ENCODE results near the gene NOP16. TPM values are rescaled to one million over a fixed set of nuclear protein-coding genes. Genes with fewer than 3 reads are reported as not detected.

The NOP16 gene
- total and polyA plus RNA-seq, 2 of the 13 experiments (the other 11 are each of a cell fraction or from before 2014, with no cell fraction given): 43.3 to 48.4 TPM

- TF ChIP-seq, protein P1, sequence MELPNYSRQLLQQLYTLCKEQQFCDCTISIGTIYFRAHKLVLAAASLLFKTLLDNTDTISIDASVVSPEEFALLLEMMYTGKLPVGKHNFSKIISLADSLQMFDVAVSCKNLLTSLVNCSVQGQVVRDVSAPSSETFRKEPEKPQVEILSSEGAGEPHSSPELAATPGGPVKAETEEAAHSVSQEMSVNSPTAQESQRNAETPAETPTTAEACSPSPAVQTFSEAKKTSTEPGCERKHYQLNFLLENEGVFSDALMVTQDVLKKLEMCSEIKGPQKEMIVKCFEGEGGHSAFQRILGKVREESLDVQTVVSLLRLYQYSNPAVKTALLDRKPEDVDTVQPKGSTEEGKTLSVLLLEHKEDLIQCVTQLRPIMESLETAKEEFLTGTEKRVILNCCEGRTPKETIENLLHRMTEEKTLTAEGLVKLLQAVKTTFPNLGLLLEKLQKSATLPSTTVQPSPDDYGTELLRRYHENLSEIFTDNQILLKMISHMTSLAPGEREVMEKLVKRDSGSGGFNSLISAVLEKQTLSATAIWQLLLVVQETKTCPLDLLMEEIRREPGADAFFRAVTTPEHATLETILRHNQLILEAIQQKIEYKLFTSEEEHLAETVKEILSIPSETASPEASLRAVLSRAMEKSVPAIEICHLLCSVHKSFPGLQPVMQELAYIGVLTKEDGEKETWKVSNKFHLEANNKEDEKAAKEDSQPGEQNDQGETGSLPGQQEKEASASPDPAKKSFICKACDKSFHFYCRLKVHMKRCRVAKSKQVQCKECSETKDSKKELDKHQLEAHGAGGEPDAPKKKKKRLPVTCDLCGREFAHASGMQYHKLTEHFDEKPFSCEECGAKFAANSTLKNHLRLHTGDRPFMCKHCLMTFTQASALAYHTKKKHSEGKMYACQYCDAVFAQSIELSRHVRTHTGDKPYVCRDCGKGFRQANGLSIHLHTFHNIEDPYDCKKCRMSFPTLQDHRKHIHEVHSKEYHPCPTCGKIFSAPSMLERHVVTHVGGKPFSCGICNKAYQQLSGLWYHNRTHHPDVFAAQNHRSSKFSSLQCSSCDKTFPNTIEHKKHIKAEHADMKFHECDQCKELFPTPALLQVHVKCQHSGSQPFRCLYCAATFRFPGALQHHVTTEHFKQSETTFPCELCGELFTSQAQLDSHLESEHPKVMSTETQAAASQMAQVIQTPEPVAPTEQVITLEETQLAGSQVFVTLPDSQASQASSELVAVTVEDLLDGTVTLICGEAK (IDR thresholded peaks at IDR 0.05): no peak
- TF ChIP-seq, protein P1 (CRISPR knock-in tag; IDR thresholded peaks at IDR 0.05): no peak
- no peak for TF ChIP-seq ZNF446 (CRISPR knock-in tag; IDR thresholded peaks at IDR 0.05)
- no peak for TF ChIP-seq SYNCRIP (IDR thresholded peaks at IDR 0.05; ENCODE audit: insufficient read depth, low read depth, low read length)
- no peak for TF ChIP-seq DBP (CRISPR knock-in tag; IDR thresholded peaks at IDR 0.05; ENCODE audit: not compliant biosample characterization)
- TF ChIP-seq ZNF343 (CRISPR knock-in tag; IDR thresholded peaks at IDR 0.05): no peak
- no peak for TF ChIP-seq GATAD1 (CRISPR knock-in tag; IDR thresholded peaks at IDR 0.05)
- peak; percentile 99 for TF ChIP-seq CREB1 (IDR thresholded peaks at IDR 0.05)
- peak; percentile 69 for TF ChIP-seq CREB1 (CRISPR knock-in tag; IDR thresholded peaks at IDR 0.05)
- no peak for TF ChIP-seq PREB (CRISPR knock-in tag; IDR thresholded peaks at IDR 0.05)
- TF ChIP-seq HMGA1 (CRISPR knock-in tag; conservative IDR thresholded peaks at IDR 0.05): no peak
- TF ChIP-seq, protein P2, sequence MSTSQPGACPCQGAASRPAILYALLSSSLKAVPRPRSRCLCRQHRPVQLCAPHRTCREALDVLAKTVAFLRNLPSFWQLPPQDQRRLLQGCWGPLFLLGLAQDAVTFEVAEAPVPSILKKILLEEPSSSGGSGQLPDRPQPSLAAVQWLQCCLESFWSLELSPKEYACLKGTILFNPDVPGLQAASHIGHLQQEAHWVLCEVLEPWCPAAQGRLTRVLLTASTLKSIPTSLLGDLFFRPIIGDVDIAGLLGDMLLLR (CRISPR knock-in tag; IDR thresholded peaks at IDR 0.05): no peak
- TF ChIP-seq NFE2L2 (IDR thresholded peaks at IDR 0.05; ENCODE audit: low read length): no peak
- no peak for TF ChIP-seq KLF11 (CRISPR knock-in tag; IDR thresholded peaks at IDR 0.05)
- TF ChIP-seq NR2F6 (IDR thresholded peaks at IDR 0.05): peak; percentile 44; the same call in 1 of the 2 replicates
- TF ChIP-seq NR2F6 (CRISPR knock-in tag; IDR thresholded peaks at IDR 0.05): peak; percentile 64
- no peak for TF ChIP-seq CENPT (CRISPR knock-in tag; IDR thresholded peaks at IDR 0.05; ENCODE audit: low read depth)
- no peak for TF ChIP-seq IRX3 (CRISPR knock-in tag; IDR thresholded peaks at IDR 0.05; ENCODE audit: borderline replicate concordance, low read depth)
- TF ChIP-seq RFX5 (IDR thresholded peaks at IDR 0.05; ENCODE audit: low read depth, low read length): 0 out of 2 replicates have a peak, but pooled peaks have one; percentile 42
These were observed 16.5 kb downstream of the NOP16 start (continued) for GRCh38 chr5:176371621-176372539.
